ENCODE measurements around the gene TEAD3.

TEAD3 gene

GRCh38 chr6:35491558-35492257, 5.2 kb downstream of the TEAD3 start:
- no peak for ATAC-seq

GRCh38 chr6:35490821-35491557, 5.9 kb downstream of the TEAD3 start:
- no peak for ATAC-seq

- no peak for ATAC-seq
These were observed 6.7 kb downstream of the TEAD3 start for GRCh38 chr6:35489995-35490791.

- ATAC-seq: no peak
These were observed 7.8 kb downstream of the TEAD3 start for GRCh38 chr6:35489066-35489465.

- no peak for ATAC-seq
These were observed 8.4 kb downstream of the TEAD3 start for GRCh38 chr6:35488517-35488862.

- no peak for ATAC-seq
These were observed 9.0 kb downstream of the TEAD3 start for GRCh38 chr6:35487658-35488516.

- ATAC-seq: no peak
These were observed 10.6 kb downstream of the TEAD3 start for GRCh38 chr6:35486005-35486925.

GRCh38 chr6:35485402-35485877, 11.4 kb downstream of the TEAD3 start:
- ATAC-seq: no peak

GRCh38 chr6:35484921-35485392, 11.9 kb downstream of the TEAD3 start:
- no peak for ATAC-seq

GRCh38 chr6:35483893-35484645, 12.8 kb downstream of the TEAD3 start:
- ATAC-seq: no peak

GRCh38 chr6:35483490-35483889, 13.4 kb downstream of the TEAD3 start:
- ATAC-seq: no peak

GRCh38 chr6:35483062-35483461, 13.8 kb downstream of the TEAD3 start:
- ATAC-seq: no peak

- ATAC-seq: no peak
These were observed 15.7 kb downstream of the TEAD3 start for GRCh38 chr6:35481226-35481625.

- no peak for ATAC-seq
These were observed 16.7 kb downstream of the TEAD3 start for GRCh38 chr6:35480176-35480575.

- ATAC-seq: no peak
These were observed 18.6 kb downstream of the TEAD3 start for GRCh38 chr6:35478259-35478658.

- ATAC-seq: no peak
These were observed 19.2 kb downstream of the TEAD3 start for GRCh38 chr6:35477551-35478179.

GRCh38 chr6:35477028-35477427, 19.9 kb downstream of the TEAD3 start:
- no peak for ATAC-seq

GRCh38 chr6:35476004-35476403, 20.9 kb downstream of the TEAD3 start:
- no peak for ATAC-seq

GRCh38 chr6:35475573-35475972, 21.3 kb downstream of the TEAD3 start:
- ATAC-seq: no peak

Measured in activated CD4-positive, CD25-positive, alpha-beta regulatory T cell treated with anti-CD3 and anti-CD28 coated beads, Interleukin-2, amount 50 U/mL, for 24 hours (primary cell).